Cardiac septum (tissue), 1 donor: Measurements from ENCODE around the gene KDM5C. TPM values are rescaled to one million over a fixed set of nuclear protein-coding genes. Genes with fewer than 3 reads are reported as not detected.
A peak's percentile ranks its signal among the peaks of the same experiment; 100 is the strongest.

Source experiments
- DNase-seq: peaks from one replicate; pipeline ENCODE4 v3.0.0-alpha.2; 2020; ENCODE audit warnings: low spot score
- intact Hi-C: fragments of 100-400 bp; cut with DNase I; formaldehyde crosslinking; loops from one replicate; pipeline ENCODE4 v1.14.0; 2022
- long read RNA-seq: library from polyadenylated mRNA; unstranded; transcript quantifications from one replicate; pipeline ENCODE4 v2.0.0, GENCODE V29; 2021
- total RNA-seq: library from RNA; stranded (reverse); fragmentation: NEBNext Ultra II Directional; extraction: Animal tissue kit (Norgen Biotek cat#: 25700); gene quantifications from one replicate; pipeline ENCODE4 v1.2.1, GENCODE V29; 2021
- donor health status: DM: no; HTN: no; CAD: no.

The KDM5C gene
- 57.7 TPM for total RNA-seq
- long read RNA-seq, partial matches to known transcripts = 14 of 26 reads
- long read RNA-seq, other reads (novel, unspliced or antisense) = 12 of 26 reads

DNA sequence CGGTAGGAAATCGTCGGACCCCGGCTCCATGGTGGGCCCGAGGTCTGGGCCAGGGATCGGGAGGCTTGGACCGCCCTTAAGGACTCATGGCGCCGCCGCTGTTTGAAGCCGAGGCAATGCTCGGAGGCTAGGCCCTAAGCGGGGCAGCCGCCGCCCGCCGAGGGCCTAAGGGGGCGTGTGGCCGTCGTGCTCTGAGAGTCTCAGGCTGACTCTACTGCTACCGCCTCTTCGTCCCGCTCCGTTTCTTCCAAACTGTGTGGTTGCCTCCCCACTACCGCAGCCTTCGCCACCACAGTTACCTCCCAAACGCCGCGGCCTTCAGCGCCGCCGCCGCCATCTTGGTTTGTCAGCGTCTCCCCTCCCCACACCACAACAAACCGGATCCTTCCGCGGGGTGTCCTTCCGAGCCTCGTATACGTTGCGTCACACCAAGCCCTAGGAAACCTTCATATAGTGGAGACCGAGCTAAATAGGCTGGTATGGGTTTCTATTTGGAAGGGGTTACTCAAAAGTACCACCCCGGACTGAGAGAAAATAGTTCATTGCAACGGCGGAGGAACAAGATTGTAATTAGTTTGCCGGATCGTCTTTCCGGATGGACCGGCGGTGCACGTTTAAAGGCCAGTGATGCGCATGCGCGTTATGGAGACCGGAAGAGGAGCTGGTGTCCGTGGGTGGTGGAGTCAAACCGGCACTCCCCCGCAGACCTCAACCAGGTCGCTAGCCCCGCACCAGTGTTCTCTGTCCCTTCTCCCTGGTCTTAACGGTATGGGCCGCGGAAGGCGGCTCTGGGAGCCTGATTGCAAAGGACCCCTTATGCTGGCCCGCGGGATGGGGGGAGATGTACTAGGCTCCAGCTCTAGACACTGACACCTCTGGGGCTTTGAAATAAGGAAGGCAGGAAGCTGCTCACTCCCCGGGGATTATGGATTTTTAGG is at the start of gene KDM5C:
KDM5C (minus strand) TSS at position 348 of the 938 bp plus-strand sequence; CDS start at position 30, 318 bp downstream.
- intact Hi-C loops = loop anchor here (5.0 to 10.0 kb wide), 2 partner anchors 130 to 197 kb away; partner anchors contain the start of genes KANTR, RIBC1 and SMC1A
- peak; percentile 97 for DNase-seq

DNA sequence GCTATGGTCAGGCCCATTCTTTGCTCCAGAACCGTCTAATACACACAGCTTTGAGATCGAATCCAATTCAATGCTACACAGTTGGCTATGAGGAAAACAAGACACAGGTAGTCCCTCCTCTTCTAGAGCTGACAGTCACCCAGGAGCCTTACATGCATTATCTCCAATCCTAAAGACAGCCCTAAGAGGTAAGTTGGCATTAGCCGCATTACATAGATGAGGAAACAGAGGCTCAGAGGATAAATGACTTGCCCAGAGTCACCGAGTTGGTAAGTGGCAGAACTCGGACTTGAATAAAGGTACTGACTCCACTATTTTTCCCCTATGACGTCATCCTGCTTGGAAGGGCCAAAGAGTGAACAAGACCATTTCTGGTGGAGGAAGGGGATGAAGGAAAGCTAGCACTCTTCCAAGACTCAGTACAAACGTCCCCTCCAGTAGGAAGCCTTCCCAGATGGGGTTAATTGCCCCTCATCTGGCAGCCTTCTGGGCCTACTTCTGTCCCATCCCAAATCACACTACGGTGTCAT is 47.9 kb upstream of the KDM5C start:
- DNase-seq = no peak
- intact Hi-C loops = no loop called here

DNA sequence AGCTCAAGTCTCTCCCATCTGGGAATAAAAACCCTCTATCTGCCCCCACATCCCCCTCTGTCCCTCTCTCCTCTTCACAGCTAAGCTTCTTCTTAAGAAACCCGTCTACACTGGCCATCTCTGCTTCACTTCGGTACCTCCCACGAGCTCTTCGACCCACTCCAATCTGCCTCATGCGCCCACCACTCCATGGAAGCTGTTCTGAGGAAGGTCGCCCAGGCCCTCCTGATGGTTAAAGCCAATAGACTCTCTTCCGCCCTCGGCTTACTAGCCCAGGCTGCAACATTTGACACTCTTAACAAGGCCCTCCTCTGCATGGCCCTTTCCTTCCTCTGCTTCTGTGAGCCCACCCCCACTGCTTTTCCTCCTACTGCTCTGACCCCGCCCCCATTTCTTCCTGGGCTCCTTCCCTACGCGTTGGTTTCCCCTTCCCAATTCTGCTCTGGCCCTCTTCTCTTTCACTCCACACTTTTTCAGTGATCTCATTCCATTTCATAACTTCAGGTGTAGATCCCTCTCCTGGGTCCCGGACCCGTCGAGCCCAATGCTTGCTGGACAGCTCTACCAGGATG is 44.6 kb upstream of the KDM5C start:
- intact Hi-C loops = no loop called here
- peak; percentile 31 for DNase-seq

DNA sequence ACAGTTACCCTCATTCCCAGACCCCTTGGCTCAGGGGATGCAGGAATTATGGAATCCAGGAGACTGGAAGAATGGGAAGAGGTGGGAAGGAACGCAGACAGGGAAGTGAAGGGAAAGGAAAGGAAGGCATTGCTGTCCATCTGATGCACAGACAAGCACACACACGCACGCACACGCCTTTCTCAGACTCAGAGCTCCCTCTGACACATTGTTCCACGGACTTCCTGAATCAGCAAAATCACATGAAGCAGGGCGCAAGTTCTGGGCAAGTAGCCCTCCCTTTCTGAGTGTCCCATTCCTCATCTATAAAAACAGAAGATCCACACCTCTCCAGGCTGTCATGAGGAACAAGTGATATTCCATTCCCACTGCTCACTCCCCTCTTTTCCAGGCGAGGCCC is 43.2 kb upstream of the KDM5C start:
- peak; percentile 14 for DNase-seq

DNA sequence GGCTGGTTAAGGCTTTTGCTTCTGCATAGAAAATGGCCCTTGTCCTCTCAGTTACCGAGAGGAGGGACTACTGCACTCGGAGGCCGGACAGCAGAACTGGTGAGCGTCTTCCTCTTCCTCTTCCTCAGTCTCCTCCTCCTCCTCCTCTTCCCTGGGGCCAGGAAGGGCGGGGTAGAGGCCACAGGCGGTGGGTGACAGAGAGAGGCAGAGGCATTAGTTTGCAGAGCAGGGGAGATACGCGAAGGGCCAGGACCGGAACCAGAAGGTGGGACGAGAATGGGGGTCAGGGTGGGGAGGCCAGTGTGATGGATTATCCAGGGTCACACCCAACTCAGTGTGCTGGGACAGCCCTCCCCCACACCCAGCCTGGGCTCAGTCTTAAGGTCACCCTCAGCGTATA is 41.9 kb upstream of the KDM5C start:
- intact Hi-C loops = no loop called here
- DNase-seq = peak; percentile 36

More for the DNA sequence above, 43.2 kb upstream of the KDM5C start:
- intact Hi-C loops = no loop called here

DNA sequence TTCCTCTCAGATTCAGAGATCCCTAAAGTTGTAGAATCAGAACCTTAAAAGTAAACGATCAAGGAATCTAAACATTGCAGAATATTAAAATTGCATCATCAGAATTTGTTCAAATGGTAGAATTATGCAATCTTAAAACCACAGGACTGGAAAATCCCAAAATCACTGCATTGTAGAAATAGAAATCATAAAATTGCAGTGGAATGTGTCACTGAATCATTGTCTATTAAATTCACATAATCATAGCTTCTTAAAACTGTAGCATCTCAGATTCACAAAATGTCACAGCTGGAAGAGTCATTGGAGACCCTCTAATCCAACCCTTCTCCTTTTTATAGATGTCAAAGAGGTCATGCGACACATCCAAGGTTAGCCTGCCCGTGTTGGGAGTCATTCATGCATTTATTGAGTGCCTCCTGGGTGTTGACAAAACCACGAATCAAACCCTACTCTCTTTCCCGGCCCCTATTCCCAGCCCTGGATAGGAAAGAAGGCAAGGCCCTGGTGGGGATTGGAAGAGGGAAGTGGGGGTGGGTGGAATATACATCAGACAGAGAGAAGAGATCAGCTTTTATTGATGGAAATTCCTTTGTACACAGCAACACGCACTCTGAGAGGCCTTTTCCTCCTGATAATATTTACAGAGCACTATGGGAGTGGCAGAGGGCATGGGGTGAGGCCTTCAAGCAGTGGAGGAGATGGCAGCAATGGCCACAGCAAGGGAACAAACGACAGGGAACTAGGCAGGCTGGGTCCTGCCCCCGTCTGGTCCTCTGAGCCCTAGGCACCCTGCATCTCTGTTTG is 41.0 kb upstream of the KDM5C start:
- intact Hi-C loops = no loop called here
- DNase-seq = peak; percentile 24

DNA sequence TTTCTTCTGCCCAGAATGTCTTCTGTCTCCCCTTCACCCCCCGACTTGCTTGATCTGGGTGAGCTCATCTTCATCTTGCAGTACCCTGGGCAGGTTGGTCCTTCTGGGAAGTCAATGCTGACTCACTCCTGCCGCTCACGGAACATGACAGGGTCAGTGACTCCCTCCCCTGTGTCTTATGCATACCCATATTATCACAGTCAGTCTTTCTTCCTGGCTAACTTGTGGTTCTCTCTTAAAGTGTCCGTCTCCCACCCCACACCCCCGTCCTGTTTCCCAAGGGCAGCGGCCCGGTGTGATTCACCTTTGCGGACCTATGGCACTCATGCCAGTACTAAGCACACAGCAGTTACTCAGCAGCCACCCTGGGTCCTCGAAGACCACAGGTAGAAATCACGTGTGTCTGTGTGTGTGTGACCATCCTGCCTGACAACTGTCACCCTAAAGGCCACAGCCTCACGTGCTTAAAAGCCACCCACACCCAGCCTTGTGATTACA is 38.6 kb upstream of the KDM5C start:
- DNase-seq = peak; percentile 41
- intact Hi-C loops = no loop called here

DNA sequence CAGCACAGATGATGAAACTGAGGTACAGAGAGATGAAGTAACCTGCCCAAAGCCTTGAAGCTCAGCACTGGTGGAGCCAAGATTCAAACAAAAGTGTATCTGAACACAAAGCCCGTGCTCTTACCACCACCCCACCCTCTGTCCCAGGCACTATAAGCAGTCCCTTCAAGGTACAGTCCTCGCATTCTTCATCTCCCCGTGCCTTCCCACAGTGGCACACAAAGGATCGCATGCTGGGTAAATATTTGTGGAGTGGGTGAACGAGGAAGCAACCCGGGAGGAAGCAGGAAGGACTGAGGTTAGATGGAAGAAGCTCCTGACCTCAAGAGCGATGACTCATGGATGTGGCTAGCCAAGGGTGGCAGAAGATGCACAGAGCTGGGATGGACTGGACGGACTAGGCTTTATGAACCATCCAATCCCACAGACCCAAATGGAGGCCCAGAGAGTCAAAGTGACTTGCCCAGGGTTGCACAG is 37.9 kb upstream of the KDM5C start:
- intact Hi-C loops = no loop called here
- peak; percentile 61 for DNase-seq

DNA sequence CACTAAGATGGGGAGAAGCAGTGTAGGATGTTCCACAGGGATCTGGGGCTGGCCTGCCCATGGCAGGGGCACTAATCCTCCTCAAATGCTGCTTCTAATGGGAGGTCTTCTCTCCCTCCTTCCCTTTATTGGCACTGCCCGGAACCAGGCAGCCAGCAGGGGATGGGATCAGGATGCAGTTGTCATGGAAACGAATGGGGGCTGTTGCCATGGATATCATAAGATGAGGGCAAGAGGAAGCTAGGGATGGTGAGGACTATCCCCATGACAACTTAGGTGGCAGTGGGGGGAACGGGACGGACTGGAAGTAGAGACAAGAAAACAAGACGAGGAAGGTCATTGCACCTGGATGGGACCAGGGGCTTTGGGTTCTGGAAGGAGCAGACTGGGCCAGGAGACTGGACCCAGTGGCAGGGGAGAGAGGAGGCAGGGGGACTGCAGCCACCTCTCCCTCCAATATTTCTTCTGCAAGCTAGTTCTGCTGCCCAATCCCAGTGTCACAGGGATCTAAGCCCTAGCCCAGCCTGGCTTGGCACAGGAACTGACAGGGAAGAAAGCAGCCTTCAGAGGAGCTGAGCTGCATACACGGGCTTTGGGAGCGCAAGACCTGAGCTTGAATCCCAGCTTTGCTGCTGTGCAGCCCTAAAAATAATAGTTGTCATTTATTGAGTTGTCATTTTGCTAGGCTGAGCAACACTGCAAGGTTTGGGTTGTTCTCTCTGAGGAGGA is 37.3 kb upstream of the KDM5C start:
- intact Hi-C loops = no loop called here
- DNase-seq = peak; percentile 57

DNA sequence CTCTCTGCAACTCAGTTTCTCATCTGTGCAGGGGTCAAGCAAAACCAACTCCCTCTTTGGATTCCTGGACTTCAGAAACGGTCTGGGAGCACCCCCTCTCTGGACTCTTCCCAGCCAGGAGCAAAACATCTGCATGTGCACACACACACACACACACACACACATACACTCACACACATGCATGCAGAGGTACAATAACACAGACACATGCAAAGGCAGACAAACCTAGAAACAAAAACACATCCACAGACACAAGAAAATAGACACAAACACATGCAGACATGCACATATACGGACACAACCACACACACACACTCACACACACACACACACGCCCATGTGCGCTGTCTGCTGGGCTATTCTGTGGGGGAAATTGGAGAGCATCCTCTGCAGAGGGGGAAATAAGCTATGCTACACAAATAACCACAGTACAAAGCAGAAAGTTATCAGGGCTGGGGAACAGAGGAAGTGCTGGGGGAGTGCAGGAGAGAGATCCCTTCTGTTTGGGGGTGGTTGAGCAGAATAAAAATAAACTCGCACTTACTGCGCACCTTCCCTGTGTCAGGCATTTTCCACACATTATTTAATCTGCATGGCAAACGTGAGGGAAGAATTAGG is 36.5 kb upstream of the KDM5C start:
- intact Hi-C loops = no loop called here

DNA sequence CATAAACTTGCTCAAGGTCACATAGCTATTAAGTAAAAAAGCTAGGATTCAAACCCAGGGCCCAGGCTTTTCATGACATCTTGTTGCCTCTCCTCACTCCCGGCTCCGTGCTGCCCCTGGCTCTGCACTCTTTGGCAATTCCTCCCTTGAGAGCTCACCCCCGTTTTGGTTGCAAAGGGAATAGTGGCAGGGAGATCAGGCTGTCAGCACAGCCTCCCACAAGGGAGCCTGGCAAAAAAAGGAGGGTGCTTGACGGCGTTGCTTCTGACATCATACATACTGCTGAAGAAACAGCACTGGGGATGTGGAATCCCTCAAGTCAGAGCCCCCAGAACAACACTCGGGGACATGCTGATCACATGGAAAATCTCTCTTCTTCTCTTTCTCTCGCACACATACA is 35.8 kb upstream of the KDM5C start:
- no peak for DNase-seq
- intact Hi-C loops = no loop called here

More for the DNA sequence above, 36.5 kb upstream of the KDM5C start:
- peak; percentile 44 for DNase-seq

DNA sequence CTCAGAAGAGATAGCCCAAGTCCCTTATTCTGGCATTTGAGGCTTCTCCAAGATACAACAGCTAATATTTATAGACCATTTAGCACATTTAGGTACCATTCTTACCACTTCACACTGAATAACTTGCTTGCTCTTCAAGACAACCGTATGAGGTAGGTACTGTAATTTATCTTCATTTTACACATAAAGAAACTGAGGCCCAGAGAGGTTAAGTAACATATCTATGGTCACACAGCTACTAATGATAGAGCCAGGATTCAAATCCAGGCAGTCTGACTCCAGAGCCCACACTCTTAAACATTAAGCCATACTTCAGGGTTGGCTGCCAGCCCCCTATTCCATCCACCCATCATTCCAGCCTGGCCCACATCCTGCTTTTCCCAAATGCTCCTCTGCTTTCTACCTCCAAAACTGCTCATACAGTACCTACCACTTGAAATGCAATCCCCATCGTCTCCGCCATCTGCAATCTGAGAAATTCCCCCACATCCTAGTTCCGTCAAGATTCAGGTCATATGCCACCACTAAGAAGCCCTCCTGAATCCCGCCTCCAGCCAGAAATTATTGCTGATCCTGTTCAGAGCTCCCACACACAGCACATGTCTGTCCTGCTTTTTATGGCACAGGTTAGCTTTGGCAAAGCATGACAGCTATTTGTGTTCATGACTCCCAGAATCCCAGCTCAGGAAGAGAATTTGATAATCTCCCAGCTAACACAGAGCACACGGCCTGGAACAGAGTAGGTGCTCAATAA is 32.8 kb upstream of the KDM5C start:
- no peak for DNase-seq
- intact Hi-C loops = no loop called here

DNA sequence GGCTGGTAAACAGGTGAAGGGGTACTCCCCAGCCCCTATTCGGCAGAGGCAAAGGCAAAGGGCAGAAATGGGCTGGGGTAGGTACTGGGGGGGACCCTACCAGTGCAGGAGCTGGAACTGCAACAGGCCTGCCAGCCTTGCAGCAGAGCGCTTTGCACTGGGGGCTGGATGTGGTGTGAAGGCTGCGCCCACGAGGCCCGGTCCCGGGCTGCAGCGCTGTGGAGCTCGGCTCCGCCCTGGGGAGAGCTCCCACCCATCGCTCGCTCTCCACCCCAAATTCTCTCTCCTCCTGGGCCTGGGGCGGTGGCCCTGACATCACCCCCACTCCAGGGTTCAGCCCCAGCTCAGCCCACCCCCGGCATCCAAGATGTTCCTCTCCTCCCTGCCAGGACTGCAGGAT is 32.2 kb upstream of the KDM5C start:
- DNase-seq = no peak
- intact Hi-C loops = no loop called here

DNA sequence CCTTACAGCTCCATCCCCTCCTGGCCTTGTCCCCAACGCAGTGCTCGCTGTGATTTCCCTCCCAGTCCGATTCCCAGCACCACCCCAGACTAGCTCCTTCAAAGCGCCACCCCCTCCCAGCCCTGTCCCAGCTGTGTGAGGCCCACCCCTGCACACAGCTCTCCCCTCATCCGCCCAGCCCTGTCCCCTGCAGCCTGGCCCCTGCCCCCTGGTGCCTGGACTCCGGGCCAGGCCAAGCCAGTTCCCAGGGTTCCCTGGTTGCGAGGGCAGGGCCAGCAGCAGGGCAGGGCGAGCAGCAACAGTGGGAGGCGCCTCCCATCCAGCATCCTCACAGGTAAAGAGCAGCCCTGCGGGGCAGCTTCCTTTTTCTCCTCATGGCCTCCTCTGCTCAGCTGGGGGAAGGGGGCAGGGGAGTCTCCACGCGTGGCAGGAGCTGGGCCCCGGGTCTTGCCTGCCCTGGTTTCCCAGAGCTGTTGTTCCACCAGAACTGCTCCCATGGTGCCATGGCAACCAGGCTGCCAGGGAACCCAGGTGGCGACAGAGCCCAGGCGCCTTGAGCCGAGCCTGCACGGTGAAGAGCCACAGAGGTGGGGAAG is 31.5 kb upstream of the KDM5C start:
- peak; percentile 53 for DNase-seq
- intact Hi-C loops = no loop called here

DNA sequence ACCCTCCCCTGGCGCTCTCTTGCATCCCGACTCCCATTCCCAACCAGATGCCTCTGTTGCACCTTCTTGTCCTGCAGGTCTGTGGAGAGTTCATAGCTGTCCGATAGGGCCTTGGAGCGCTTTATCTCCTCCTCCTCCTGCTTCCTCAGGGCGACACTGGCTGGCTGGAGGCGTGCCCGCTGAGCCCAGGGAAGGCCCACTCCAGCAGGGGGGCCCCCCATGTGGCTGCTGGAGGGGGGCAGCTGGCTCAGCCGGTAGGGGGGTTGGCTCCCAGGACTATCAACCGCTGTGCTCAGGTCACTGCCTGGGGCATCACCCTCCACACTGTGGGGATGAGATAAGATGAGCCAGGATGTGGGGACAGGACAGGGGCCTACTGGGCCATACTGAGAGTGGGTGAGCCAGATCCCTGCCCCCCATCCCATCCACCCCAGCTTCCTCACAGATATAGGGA is 30.8 kb upstream of the KDM5C start:
- intact Hi-C loops = no loop called here
- DNase-seq = peak; percentile 19

DNA sequence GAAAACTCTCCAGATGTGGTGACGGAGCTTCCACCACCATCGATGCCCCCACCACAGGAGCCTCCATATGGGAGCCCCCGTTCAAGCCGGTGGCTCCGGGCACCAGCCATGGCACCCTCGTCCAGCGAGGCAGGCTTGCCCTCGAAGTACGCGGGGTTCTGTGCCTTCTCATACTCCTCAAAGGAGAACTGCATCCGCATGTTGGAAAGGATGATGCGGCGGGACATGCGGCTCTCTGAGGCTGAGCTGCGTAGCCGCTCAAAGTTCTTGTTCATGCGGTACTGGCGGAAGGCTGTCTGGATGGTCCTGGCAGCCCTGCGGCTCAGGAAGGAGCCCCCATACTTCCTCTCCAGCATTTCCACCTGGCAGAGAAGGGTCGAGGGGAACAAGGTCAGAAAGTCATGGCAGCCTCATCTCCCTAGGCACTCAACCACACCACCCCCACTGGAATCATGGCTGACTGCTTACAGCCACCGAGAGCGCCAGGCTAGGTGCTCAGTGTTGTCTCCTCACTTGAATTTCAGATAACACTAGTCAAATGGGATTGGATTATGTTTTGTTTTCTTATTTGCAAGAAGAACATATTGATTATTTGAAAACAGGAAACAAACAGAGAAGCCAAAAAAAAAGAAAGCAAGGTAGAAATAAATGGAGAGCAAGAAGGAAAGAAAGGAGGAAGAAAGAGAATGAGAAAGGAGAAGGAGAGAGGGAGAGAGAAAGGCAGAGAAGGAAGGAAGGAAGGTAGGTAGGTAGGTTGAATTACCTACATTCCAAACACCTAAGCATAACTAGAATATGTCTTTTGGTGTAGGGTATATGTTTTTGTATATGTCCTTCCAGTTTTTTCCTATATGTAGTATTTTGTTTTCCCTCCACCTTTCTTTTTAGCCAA is 29.8 kb upstream of the KDM5C start:
- DNase-seq = peak; percentile 55
- intact Hi-C loops = no loop called here
